ENCODE data around the gene RASAL1. TPM values are rescaled to one million over a fixed set of nuclear protein-coding genes. Genes with fewer than 3 reads are reported as not detected.

The RASAL1 gene
- total RNA-seq, 8 experiments from 2014 or later, result 0.16 to 0.49 (median 0.30) TPM; not detected in 2

GRCh38 chr12:113077057-113077858 is 58.3 kb downstream of the RASAL1 start:
- Histone ChIP-seq H3K27ac (no peak overlapping the region), H3K4me1 (replicated peaks in 1 of 2) (peaks cover 7% of the 10 kb centered on the region in 2 donors), H3K4me3 (no peak overlapping the region)
- WGBS, 10 experiments, result 5 to 35% (median 33%) methylated on average over 4 to 12 of the region's 70 CpGs; no CpG with 5 or more reads in 7 of the 10 experiments
- no peak for ATAC-seq (replicated peaks in 6 of 8)
- in situ Hi-C loops (cut with MboI; ENCODE audit: low pct_unique_long_range_greater_than_20kb in 2 of 9, low sequenced_read_pairs in 9 of 9, unreplicated experiment in 9 of 9), result no loop called here

- no peak overlapping the region for H3K27ac ChIP-seq
- H3K4me1 ChIP-seq (replicated peaks in 1 of 2), result peaks cover 18 to 19% of the 10 kb centered on the region in 2 donors
- no peak for ATAC-seq (replicated peaks in 6 of 8)
- 0 to 100% (median 60%) methylated on average over 1 to 5 of the region's 6 CpGs; no CpG with 5 or more reads in 2 of the 10 experiments for WGBS, 10 experiments
- no peak overlapping the region for H3K4me3 ChIP-seq
- in situ Hi-C loops (cut with MboI; ENCODE audit: low pct_unique_long_range_greater_than_20kb in 2 of 9, low sequenced_read_pairs in 9 of 9, unreplicated experiment in 9 of 9), result no loop called here
Observed at GRCh38 chr12:113075137-113075683, 60.4 kb downstream of the RASAL1 start.

- Histone ChIP-seq H3K4me1 (replicated peaks in 1 of 2) (peaks cover 18 to 19% of the 10 kb centered on the region in 2 donors), H3K4me3 (no peak overlapping the region), H3K27ac (no peak overlapping the region)
- in situ Hi-C loops (cut with MboI; ENCODE audit: low pct_unique_long_range_greater_than_20kb in 2 of 9, low sequenced_read_pairs in 9 of 9, unreplicated experiment in 9 of 9), result loop anchor here in 3 of 9 experiments (25.0 kb wide), 1 partner anchor 89 kb away; no protein-coding TSS in a partner anchor
- no peak for ATAC-seq (replicated peaks in 6 of 8)
- 78 to 100% (median 80%) methylated on average over 1 to 3 of the region's 3 CpGs; no CpG with 5 or more reads in 7 of the 10 experiments for WGBS, 10 experiments
Observed at GRCh38 chr12:113073586-113073985, 62.0 kb downstream of the RASAL1 start.

- in situ Hi-C loops (cut with MboI; ENCODE audit: low pct_unique_long_range_greater_than_20kb in 2 of 9, low sequenced_read_pairs in 9 of 9, unreplicated experiment in 9 of 9), result loop anchor here in 3 of 9 experiments (25.0 kb wide), 1 partner anchor 90 kb away; no protein-coding TSS in a partner anchor
- 67 to 100% (median 79%) methylated on average over 1 to 3 of the region's 3 CpGs; no CpG with 5 or more reads in 5 of the 10 experiments for WGBS, 10 experiments
- Histone ChIP-seq H3K4me3 (no peak overlapping the region), H3K27ac (peak overlapping the region; percentile 27 to 28), H3K4me1 (replicated peaks in 1 of 2) (peaks cover 18 to 19% of the 10 kb centered on the region in 2 donors)
- no peak for ATAC-seq (replicated peaks in 6 of 8)
Observed at GRCh38 chr12:113072136-113072535, 63.4 kb downstream of the RASAL1 start.

- Histone ChIP-seq H3K4me1 (replicated peaks in 1 of 2) (peaks cover 18 to 19% of the 10 kb centered on the region in 2 donors), H3K4me3 (no peak overlapping the region), H3K27ac (peak overlapping the region; percentile 74 to 77)
- 30 to 83% (median 63%) methylated on average over 1 to 12 of the region's 21 CpGs; no CpG with 5 or more reads in 2 of the 10 experiments for WGBS, 10 experiments
- ATAC-seq (replicated peaks in 6 of 8), result peak in 5 of 8 experiments; percentile 43 to 90 (median 83)
- in situ Hi-C loops (cut with MboI; ENCODE audit: low pct_unique_long_range_greater_than_20kb in 2 of 9, low sequenced_read_pairs in 9 of 9, unreplicated experiment in 9 of 9), result loop anchor here in 3 of 9 experiments (25.0 kb wide), 1 partner anchor 91 kb away; no protein-coding TSS in a partner anchor
Observed at GRCh38 chr12:113071135-113072112, 64.1 kb downstream of the RASAL1 start.

- in situ Hi-C loops (cut with MboI; ENCODE audit: low pct_unique_long_range_greater_than_20kb in 2 of 9, low sequenced_read_pairs in 9 of 9, unreplicated experiment in 9 of 9), result loop anchor here in 3 of 9 experiments (25.0 kb wide), 1 partner anchor 92 kb away; no protein-coding TSS in a partner anchor
- H3K4me3 ChIP-seq, result no peak overlapping the region
- H3K27ac ChIP-seq, result no peak overlapping the region
- ATAC-seq (replicated peaks in 6 of 8), result peak in 1 of 8 experiments; percentile 8
- H3K4me1 ChIP-seq (replicated peaks in 1 of 2), result peaks cover 21 to 23% of the 10 kb centered on the region in 2 donors
- WGBS, 10 experiments, result 20 to 100% (median 59%) methylated on average over 1 to 4 of the region's 15 CpGs; no CpG with 5 or more reads in 4 of the 10 experiments
Observed at GRCh38 chr12:113070117-113070906, 65.2 kb downstream of the RASAL1 start.

- peaks cover 26 to 29% of the 10 kb centered on the region in 2 donors for H3K4me1 ChIP-seq (replicated peaks in 1 of 2)
- no peak overlapping the region for H3K4me3 ChIP-seq
- in situ Hi-C loops (cut with MboI; ENCODE audit: low pct_unique_long_range_greater_than_20kb in 2 of 9, low sequenced_read_pairs in 9 of 9, unreplicated experiment in 9 of 9), result loop anchor here in 3 of 9 experiments (25.0 kb wide), 1 partner anchor 93 kb away; no protein-coding TSS in a partner anchor
- no peak for ATAC-seq (replicated peaks in 6 of 8)
- WGBS, 10 experiments, result 28 to 97% (median 74%) methylated on average over 2 to 4 of the region's 6 CpGs; no CpG with 5 or more reads in 6 of the 10 experiments
- no peak overlapping the region for H3K27ac ChIP-seq
Observed at GRCh38 chr12:113069751-113070116, 65.8 kb downstream of the RASAL1 start.

- Histone ChIP-seq H3K4me3 (no peak overlapping the region), H3K4me1 (replicated peaks in 1 of 2) (peaks cover 29 to 30% of the 10 kb centered on the region in 2 donors), H3K27ac (no peak overlapping the region)
- in situ Hi-C loops (cut with MboI; ENCODE audit: low pct_unique_long_range_greater_than_20kb in 2 of 9, low sequenced_read_pairs in 9 of 9, unreplicated experiment in 9 of 9), result loop anchor here in 3 of 9 experiments (25.0 kb wide), 1 partner anchor 93 kb away; no protein-coding TSS in a partner anchor
- ATAC-seq (replicated peaks in 6 of 8), result no peak
- no CpG with 5 or more reads among the region's 5 CpGs for WGBS, 10 experiments
Observed at GRCh38 chr12:113069149-113069548, 66.4 kb downstream of the RASAL1 start.

DNA sequence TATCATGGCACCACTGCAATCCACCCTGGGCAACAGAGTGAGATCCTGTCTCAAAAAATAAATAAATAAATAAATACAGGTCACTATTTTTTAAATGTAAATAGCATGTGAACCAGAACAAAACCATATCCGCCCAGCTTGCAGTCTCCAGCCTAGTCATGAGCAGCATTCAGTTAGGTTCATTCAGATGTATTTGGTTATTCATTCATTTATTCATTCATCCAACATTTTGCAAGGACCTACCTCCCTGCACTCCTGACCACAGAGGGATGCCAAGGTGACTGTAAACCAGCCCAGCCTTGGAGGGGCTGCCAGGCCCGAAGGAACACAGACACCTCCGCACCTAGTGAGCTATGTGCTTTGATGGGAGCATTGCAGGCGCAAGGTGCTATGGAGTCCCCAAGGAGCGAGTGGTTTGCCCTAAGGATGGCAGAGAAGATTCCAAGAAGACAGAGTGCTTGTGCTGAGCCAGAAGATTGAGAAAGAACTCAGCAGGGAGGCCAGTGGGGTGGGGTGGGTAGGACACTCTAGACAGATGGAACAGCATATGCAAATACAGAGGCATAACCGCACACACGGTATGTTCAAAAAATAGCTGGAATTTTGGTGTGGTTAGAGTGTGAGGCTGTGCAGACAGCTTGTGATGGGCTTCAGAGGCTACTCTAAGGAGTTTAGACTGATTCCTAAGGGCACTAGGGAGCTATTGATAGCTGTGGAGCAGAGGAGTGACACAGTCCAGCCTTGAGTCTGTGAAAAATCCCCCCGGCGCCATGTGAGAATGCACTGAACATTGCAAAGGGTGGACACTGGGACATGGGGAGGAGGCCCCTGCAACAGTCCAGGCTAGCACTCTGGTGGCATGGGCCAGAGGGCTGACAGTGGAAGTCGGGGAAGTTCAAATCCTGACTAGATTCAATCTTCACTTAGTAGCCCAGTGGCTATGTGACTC is 67.3 kb downstream of the RASAL1 start:
- H3K4me1 ChIP-seq (replicated peaks in 1 of 2), result peaks cover 27 to 29% of the 10 kb centered on the region in 2 donors
- no peak overlapping the region for H3K4me3 ChIP-seq
- 8 to 100% (median 46%) methylated on average over 1 to 6 of the region's 10 CpGs; no CpG with 5 or more reads in 2 of the 10 experiments for WGBS, 10 experiments
- in situ Hi-C loops (cut with MboI; ENCODE audit: low pct_unique_long_range_greater_than_20kb in 2 of 9, low sequenced_read_pairs in 9 of 9, unreplicated experiment in 9 of 9), result loop anchor here in 3 of 9 experiments (25.0 kb wide), 1 partner anchor 94 kb away; no protein-coding TSS in a partner anchor
- peak in 3 of 8 experiments; percentile 83 to 88 (median 85) for ATAC-seq (replicated peaks in 6 of 8)
- H3K27ac ChIP-seq, result no peak overlapping the region

- Histone ChIP-seq H3K4me1 (replicated peaks in 1 of 2) (peaks cover 31 to 32% of the 10 kb centered on the region in 2 donors), H3K27ac (no peak overlapping the region), H3K4me3 (no peak overlapping the region)
- ATAC-seq (replicated peaks in 6 of 8), result no peak
- in situ Hi-C loops (cut with MboI; ENCODE audit: low pct_unique_long_range_greater_than_20kb in 2 of 9, low sequenced_read_pairs in 9 of 9, unreplicated experiment in 9 of 9), result loop anchor here in 3 of 9 experiments (25.0 kb wide), 1 partner anchor 95 kb away; no protein-coding TSS in a partner anchor
- 40 to 76% (median 70%) methylated on average over 1 to 6 of the region's 13 CpGs; no CpG with 5 or more reads in 7 of the 10 experiments for WGBS, 10 experiments
Observed at GRCh38 chr12:113066813-113067400, 68.7 kb downstream of the RASAL1 start.

All from motor neuron (in vitro differentiated cells).